Measurements from ENCODE around the gene HIVEP2. TPM values are rescaled to one million over a fixed set of nuclear protein-coding genes. Genes with fewer than 3 reads are reported as not detected.

HIVEP2 gene
- total and polyA plus RNA-seq, 9 donors = 8.4 to 58.9 (median 32.1) TPM

DNA sequence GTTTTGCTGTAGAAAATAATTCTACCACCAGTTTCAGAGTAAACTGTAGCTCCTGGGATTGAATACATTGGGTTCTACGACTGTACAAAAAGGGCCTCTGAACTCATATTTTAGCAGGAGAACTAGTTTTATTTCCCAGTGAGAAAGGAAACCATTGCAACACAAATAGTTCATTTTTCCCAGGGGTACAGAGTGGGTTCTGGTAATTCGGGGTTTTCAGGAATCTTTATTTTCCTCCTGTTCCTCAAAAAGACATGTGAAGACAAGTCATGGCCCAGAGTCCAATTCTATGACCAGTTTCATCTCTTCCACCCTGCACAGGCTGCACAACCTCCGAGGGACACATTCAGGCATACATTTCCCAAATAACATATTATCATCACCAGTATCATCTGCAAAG lies 222.1 kb downstream of the HIVEP2 start:
- DNase-seq = no peak
- no peaks in the 10 kb centered on the region for H3K4me1 ChIP-seq (ENCODE audit: insufficient read depth)
- H3K27me3 ChIP-seq = no peaks in the 10 kb centered on the region
- H3K4me3 ChIP-seq = no peak overlapping the region
- TF ChIP-seq POLR2A (IDR thresholded peaks at IDR 0.05) (no peak), EP300 (IDR thresholded peaks at IDR 0.05) (no peak)
- TF ChIP-seq, protein P1, sequence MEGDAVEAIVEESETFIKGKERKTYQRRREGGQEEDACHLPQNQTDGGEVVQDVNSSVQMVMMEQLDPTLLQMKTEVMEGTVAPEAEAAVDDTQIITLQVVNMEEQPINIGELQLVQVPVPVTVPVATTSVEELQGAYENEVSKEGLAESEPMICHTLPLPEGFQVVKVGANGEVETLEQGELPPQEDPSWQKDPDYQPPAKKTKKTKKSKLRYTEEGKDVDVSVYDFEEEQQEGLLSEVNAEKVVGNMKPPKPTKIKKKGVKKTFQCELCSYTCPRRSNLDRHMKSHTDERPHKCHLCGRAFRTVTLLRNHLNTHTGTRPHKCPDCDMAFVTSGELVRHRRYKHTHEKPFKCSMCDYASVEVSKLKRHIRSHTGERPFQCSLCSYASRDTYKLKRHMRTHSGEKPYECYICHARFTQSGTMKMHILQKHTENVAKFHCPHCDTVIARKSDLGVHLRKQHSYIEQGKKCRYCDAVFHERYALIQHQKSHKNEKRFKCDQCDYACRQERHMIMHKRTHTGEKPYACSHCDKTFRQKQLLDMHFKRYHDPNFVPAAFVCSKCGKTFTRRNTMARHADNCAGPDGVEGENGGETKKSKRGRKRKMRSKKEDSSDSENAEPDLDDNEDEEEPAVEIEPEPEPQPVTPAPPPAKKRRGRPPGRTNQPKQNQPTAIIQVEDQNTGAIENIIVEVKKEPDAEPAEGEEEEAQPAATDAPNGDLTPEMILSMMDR (IDR thresholded peaks at IDR 0.05) = no peak
- no peaks in the 10 kb centered on the region for H3K9me3 ChIP-seq
- H3K27ac ChIP-seq = no peak overlapping the region
- 83 to 89% (median 87%) methylated on average over 3 of the region's 3 CpGs for WGBS, 3 donors
- intact Hi-C loops (cut with DNase I) = no loop called here
- no peaks in the 10 kb centered on the region for H3K36me3 ChIP-seq

DNA sequence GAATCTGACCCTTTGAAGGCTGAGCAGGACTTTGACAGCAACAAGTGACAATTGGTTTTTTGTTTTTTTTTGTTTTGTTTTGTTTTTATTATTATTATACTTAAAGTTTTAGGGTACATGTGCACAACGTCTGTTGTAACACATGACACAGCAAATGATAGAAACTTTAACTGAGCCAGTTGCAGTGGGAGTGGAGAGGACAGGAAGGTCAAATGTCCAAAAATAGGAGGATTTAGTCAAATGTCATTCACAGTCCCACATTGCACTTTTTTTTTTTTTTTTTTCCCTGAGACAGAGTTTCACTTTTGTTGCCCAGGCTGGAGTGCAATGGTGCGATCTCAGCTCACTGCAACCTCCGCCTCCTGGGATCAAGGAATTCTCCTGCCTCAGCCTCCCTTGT lies 223.0 kb downstream of the HIVEP2 start:
- TF ChIP-seq EP300 (IDR thresholded peaks at IDR 0.05) = no peak
- TF ChIP-seq, protein P1 (IDR thresholded peaks at IDR 0.05) = no peak
- no peak for TF ChIP-seq POLR2A (IDR thresholded peaks at IDR 0.05)
- Histone ChIP-seq H3K36me3 (no peaks in the 10 kb centered on the region), H3K9me3 (no peaks in the 10 kb centered on the region), H3K4me3 (no peak overlapping the region), H3K4me1 (ENCODE audit: insufficient read depth) (no peaks in the 10 kb centered on the region), H3K27ac (no peak overlapping the region), H3K27me3 (no peaks in the 10 kb centered on the region)
- DNase-seq = no peak
- intact Hi-C loops (cut with DNase I) = no loop called here
- 68 to 80% (median 79%) methylated on average over 3 of the region's 3 CpGs for WGBS, 3 donors

DNA sequence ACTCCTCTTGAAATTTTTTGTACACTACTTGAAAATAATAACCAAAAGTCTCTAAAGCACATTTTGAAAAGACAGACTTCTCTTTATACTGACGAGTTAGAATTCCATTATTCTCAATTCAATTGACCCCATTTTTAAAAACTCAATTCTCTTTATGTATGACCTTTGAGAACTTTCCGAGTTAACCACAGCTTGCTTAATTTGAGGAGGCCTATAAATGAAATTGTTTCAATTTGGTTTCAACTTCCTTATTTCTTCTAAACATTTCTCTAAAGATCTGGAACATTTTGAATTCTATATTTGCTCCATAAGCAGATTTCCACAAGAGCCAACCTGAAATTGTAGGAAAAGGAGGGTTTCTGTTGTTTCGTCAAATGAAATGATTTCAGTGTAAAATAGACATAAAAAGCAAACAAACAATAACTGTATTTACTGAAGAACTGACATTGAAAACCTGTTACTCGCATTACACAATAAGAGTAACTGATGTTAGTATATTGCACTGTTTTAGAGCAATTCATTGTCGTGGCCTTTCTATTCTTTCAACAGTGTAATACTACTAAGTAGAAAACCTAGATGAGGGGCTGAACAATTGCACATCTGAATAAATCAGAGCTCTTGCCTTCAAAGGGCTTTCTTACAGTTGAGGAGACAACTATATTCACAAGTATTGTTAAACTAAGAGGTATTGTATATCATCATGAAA lies 223.6 kb downstream of the HIVEP2 start:
- TF ChIP-seq, protein P1 (IDR thresholded peaks at IDR 0.05) = no peak
- TF ChIP-seq EP300 (IDR thresholded peaks at IDR 0.05) = no peak
- no peak for TF ChIP-seq POLR2A (IDR thresholded peaks at IDR 0.05)
- no peak for DNase-seq
- WGBS, 3 donors = 88 to 91% (median 89%) methylated on average over 5 of the region's 5 CpGs
- Histone ChIP-seq H3K27ac (no peak overlapping the region), H3K27me3 (no peaks in the 10 kb centered on the region), H3K4me3 (no peak overlapping the region), H3K4me1 (ENCODE audit: insufficient read depth) (no peaks in the 10 kb centered on the region), H3K36me3 (no peaks in the 10 kb centered on the region), H3K9me3 (no peaks in the 10 kb centered on the region)
- intact Hi-C loops (cut with DNase I) = no loop called here

DNA sequence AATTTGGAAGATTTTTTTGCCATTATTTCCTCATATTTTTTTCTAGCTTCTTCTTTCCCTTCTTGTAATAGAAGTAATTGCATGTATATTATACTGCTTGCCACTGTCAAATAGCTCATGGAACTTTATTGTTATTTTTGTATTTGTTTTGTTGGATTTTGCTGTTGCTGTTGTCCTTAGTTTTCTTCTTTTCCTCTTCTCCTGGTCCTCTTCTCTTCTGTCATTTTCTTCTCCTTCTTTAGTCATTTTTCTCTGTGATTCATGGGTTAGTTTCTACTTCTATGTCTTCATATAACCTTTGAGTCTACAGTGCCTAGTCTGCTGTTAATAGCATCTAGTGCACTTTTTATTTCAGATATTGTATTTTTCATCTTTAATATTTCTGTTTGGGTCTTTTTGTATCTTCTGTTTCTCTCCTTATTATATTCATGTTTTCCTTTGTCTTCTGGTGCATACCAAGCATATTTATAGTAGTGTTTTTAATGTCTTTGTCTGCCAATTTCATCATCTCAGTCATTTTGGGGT lies 226.2 kb downstream of the HIVEP2 start:
- no peak for DNase-seq
- intact Hi-C loops (cut with DNase I) = no loop called here
- no peaks in the 10 kb centered on the region for H3K9me3 ChIP-seq
- H3K4me3 ChIP-seq = no peak overlapping the region
- no peak overlapping the region for H3K27ac ChIP-seq
- no peaks in the 10 kb centered on the region for H3K4me1 ChIP-seq (ENCODE audit: insufficient read depth)
- no peaks in the 10 kb centered on the region for H3K27me3 ChIP-seq
- no peak for TF ChIP-seq EP300 (IDR thresholded peaks at IDR 0.05)
- no peak for TF ChIP-seq POLR2A (IDR thresholded peaks at IDR 0.05)
- TF ChIP-seq, protein P1 (IDR thresholded peaks at IDR 0.05) = no peak
- no peaks in the 10 kb centered on the region for H3K36me3 ChIP-seq
